ENCODE results near the gene ALDH1B1.
"Not testable (repeated sequence)": the region's sequence is repeated elsewhere in the genome, so short reads cannot be mapped to it uniquely, and the experiment has no call there.

The ALDH1B1 gene

DNA sequence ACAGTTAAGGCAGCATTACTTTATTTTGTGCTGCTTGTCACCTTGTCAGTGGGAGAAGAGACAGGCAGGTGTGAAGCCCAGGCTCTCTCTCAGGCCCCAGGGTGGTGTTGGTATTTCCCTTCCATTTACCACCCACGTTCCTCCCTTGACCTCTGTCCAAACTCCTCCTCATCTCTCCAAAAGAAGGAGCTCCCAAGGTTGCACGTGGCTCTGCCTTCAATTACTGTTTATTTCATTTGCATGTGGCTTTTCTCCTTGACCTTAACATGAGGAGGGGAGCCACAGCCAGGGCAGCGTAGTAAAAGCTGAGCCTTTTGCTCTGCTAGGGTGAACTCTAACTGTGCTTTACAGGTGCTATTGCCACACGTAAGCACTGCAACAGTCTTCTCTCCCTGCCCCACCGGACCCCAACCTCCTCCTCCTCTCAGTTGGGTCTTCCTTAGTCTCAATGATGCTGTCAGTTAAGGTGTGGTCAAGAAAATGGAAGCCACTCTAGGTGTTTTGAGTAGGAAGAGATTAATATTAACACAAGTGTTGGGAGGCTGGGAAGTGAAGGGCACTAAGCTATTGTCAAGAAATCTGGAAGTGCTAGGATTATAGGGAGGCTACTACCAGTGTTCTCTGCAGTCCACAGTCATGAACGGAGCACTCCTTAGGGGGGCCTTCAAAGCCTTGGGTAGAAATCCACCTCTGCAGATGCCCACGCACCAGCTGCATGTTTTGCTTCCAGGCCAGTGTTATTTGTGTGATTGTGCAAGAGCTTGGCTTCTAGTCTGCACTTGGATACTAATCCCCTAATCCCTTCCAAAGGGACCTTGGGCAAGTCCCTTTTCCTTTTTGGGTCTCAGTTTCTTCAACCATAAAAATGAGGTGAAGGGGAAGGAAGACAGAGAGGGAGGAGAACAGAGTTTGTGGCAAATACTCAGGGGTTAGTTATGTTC, 3.9 kb upstream of the ALDH1B1 start:
- DNase-seq: peak in 1 of 2 experiments; percentile 26

DNA sequence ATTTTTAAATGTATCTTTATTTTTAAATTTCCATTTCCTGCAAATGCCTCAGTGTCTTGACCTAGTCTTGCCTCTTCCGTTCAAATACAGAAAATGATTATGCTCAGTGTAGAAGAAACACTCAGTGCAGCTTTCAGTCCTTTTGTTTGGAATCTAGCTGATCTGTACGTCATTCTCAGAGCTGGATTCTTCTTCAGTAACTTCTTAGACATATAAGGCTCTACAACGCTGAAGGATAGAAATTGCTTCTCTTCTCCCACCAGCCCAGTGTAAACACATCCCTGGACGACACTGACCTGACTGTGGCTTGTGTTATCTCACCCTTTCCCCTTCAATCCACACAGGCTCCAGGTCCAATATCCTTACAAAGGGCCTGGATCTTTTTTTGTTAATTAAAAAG, 3.2 kb upstream of the ALDH1B1 start:
- no peak for DNase-seq

DNA sequence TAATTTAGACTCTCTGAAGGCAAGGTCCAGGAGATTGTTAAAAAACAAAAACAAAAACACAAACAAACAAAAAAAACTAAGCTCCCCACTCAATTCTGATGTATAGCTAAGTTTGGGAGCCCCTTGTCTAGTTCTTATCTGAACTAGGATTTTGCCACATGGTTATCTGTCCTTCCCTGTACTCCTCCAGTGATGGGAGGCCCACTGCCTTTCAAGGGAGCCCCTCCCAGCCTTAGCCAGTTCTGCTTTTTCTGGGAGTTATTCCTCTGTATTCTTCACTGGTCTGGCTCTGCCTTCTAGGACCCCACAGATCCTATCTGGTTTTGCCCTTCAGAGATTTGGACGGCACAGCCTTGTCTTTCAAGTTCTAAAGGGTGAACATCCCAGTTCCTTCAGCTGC, 2.1 kb upstream of the ALDH1B1 start:
- DNase-seq: no peak

DNA sequence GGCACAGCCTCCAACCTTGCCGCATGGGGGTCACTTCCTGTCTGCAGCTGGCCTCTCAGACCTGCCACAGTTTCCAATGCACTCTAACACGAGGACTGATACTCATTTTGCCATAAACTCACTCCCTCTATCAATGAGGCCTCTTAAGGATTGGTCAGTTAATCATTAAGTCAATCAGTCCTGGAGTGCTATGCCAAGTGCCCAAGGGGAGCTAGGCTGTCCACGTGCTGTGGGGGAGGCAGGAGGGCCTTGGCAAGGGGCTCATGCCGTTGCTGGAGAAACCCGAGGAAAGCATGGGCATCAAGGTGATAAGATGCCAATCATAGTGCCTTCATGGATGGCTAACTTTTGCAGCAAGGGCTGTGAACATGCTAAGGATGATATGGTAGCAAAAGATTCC, 1.7 kb upstream of the ALDH1B1 start:
- DNase-seq: no peak

DNA sequence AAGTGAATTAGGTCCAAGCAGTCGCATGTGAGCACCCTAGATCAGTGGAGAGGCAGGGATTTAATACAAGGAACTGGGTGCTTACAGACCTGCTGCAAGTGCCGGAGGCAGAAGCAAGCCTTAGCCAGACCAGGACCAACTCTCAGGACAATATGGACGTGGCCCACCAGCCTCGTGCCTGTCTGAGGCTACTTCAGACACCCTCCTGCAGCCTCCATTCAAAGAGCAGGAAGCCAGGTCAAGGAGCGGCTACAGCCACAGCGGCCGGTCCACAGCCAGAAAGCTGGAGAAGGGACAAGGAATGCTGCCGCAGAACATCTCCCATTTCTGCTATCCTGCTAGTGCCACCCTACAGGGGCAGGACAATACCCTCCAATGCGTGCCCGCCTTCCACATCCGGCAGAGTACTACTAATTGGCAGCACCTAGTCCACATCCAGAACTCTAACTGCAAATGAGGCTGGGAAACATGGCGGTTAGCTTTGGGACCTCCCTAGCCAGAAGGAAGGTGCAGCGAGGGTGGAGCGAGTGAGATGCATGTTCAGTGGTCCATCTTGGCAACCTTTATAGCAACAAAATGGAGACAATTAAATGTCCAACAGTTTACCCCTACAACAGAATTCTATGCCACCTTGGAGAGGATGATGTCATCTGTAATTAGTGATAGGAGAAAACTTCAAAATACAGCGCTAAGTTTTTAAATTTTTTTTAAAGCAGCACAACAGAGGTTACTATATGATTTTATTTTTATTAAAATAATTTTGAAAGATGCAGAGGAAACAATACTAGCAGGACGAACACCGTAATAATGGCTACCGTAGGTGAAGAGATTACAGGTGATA, 1.0 kb upstream of the ALDH1B1 start:
- DNase-seq: no peak

DNA sequence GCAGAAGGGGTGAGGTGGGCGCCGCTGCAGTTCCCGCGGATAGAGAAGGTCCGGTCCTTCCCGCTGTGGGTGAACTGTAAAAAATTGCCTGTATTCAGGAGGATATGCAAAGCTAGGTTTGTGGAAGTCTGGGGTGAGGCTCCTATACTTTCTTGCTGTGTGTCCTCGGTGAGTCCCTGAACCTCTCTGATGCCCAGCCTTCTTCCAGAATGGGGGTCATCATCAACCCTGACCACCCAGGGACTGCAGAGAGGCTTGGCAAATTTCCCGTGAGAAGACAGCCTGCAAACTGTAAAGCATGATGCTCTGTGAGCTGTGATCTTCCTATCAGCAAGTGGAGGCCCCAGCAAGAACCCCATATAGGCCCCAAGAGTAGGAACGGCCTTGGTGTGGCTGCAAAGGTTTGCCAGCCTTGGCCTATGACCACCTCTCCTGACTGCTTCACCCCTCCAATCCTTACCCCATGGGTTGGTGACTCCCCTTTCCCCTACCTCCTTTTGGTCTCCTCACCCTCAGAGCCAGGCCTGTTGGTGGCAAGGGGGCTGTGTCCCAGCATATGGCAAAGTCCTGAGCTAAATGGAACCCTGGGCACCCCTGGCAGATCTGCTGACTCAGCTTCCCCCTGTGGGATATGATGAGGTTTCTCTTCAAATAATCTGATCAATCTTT, 760 bp downstream of the ALDH1B1 start:
- DNase-seq: peak in 1 of 2 experiments; percentile 64

DNA sequence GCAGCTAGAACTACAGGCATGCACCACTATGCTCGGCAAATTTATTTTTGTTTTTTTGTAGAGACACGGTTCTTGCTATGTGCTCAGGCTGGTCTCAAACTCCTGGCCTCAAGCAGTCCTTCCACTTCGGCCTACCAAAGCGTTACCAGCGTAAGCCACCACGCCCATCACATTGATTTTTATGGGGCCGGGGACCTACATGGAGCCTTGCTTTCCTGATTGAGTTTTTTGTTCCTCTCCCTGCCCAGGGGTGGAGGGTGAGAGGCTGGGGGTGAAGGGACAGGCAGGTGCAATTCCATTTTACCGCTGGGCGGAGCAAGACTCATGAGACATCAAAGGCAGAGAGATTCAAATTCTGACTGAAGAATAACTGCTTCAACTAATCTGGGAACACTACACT, 1.9 kb downstream of the ALDH1B1 start:
- DNase-seq: peak in 1 of 2 experiments; percentile 35

DNA sequence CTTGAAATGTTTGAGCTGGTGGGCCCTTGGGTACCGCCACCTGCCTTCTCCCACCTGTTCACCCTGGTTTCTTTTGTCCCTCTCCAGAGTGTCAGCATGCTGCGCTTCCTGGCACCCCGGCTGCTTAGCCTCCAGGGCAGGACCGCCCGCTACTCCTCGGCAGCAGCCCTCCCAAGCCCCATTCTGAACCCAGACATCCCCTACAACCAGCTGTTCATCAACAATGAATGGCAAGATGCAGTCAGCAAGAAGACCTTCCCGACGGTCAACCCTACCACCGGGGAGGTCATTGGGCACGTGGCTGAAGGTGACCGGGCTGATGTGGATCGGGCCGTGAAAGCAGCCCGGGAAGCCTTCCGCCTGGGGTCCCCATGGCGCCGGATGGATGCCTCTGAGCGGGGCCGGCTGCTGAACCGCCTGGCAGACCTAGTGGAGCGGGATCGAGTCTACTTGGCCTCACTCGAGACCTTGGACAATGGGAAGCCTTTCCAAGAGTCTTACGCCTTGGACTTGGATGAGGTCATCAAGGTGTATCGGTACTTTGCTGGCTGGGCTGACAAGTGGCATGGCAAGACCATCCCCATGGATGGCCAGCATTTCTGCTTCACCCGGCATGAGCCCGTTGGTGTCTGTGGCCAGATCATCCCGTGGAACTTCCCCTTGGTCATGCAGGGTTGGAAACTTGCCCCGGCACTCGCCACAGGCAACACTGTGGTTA, 3.3 kb downstream of the ALDH1B1 start:
- no peak for DNase-seq

DNA sequence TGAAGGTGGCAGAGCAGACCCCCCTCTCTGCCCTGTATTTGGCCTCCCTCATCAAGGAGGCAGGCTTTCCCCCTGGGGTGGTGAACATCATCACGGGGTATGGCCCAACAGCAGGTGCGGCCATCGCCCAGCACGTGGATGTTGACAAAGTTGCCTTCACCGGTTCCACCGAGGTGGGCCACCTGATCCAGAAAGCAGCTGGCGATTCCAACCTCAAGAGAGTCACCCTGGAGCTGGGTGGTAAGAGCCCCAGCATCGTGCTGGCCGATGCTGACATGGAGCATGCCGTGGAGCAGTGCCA, 3.8 kb downstream of the ALDH1B1 start:
- no peak for DNase-seq

DNA sequence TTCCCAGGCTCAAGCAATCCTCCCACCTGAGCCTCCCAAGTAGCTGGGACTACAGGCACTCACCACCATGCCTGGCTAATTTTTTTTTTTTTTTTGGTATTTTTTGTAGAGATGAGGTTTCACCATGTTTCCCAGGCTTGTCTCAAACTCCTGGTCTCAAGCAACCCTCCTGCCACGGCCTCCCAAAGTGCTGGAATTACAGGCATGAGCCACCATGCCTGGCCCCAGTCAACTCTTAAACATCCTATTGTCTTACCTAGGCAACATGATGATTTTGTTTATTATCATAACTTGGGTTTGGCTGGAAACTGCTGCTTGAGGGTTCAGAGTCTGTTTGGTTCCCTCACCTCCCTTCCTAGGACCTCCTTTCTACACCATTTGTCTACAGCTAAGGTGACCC, 6.7 kb downstream of the ALDH1B1 start:
- DNase-seq: not testable (repeated sequence)

DNA sequence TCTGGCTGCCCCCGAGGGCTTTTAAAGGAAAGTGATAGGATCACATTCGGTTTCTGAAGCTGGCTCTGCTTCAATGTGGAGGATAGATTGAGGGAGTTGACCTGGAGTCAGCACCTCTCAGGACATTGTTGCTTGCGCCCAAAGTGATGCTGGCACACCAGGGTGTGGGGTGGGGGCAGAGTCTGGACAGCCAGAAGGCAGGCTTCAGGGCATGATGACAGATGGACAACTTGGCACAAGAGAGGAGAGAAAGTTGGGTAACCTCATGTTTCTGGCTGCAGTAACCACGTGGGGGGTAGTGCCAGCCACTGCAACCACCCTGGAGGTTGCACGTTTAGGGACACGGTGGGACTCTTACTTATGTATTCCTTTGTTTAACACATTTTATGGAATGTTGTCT, 9.5 kb downstream of the ALDH1B1 start:
- DNase-seq: no peak

DNA sequence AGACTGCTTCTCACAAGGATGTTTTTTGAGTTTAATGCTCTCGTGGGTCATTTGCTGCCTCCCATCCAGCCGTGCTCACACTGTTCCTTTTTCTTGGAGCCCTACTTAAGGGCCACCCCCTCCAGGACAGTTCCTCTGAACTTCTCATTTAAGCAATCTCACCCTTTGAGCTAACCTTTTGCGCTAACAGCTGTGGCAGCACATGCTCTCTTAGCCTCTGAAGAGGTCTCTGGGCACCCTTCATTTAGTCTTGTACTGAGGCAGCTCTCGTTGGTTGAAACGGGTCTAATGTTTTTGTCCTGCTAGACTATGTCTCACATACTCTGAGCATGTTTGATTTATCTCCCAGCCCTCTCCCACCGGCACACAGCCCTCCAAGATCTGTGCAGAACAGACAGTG, 11.8 kb downstream of the ALDH1B1 start:
- no peak for DNase-seq

DNA sequence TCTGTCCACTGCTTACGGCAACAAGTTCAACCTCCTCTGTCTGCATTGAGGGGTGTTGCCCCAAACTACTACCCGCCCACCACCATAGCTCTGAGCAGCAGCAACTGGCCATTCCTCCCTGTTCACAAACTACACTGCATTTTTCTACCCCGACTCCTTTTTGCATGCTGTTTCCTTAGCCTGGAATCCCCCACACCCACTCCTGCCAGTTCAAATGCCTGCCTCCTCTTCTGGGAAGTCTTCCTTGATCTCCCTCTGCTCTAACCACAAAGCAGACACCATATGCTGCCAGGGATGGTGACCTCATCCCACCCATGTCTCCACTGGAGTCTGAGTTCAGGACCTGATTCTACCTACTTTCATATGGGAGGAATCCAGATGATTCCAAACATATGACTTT, 13.3 kb downstream of the ALDH1B1 start:
- no peak for DNase-seq

DNA sequence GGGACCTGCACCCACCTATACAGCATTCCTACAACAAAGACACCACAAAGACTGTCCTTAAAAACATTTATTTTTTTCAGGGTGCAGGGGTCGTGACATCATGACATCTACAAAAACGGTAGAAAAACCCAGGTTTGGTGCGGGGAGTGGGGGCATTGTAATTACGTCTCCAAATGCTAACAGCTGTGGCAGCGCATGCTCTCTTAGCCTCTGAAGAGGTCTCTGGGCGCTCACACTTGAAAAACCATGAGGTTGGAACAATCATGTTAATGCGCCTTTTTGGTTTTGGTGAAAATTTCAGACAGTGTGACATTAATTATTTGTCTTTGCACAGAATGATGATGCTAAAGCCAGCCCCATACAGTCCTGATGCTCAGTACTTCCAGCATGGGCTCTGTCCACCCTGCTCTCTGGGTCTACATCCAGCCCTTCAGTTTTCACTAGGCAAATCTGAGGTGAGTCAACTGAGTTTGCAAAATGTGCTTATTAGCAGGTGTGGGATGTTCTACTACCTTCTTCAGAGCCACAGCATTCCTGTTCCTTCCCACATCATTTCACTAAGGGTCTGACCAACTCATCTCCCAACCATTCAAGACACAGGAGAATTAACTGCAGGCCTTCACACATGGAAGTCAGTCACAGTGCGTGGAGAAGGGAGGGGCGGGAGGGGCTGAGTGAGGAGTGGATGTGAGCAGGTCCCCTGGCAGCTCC, 14.1 kb downstream of the ALDH1B1 start:
- DNase-seq: no peak

DNA sequence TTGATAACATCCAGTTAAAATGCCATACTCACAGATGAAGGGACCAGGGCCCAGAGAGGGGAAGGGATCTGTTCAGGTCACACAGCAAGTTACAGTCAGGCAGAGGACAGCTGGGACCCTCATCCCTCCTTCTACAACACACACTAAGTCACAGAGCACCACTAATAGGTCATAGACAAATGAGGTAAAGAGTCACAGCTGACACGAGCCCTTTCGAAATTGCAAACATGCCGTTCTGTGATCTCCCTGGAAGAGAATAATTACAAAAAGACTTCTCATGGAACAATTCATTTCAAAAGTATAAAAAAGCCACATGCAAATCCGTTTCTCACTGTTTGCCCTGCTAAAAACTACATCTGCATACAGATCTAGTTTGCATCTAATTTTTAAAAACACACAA, 16.2 kb downstream of the ALDH1B1 start:
- peak; percentile 19 to 49 for DNase-seq

DNA sequence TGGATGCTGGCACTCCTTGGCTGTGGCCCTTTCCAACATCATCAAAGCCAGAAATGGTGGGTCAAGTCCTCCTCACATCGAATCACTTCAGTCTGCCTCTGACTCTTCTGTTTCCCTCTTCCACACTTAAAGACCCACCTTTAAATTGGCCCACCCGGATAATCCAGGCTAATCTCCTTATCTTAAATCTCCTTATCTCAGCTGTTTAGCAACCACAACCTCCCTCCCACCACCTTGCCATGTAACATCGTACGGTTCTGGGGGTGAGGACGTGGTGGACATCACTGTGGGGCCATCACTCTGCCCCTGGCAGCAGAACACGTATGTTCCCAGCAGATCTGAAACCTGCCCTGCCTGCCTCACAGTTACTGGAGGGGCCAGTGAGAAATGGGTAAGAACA, 20.2 kb downstream of the ALDH1B1 start:
- DNase-seq: no peak

DNA sequence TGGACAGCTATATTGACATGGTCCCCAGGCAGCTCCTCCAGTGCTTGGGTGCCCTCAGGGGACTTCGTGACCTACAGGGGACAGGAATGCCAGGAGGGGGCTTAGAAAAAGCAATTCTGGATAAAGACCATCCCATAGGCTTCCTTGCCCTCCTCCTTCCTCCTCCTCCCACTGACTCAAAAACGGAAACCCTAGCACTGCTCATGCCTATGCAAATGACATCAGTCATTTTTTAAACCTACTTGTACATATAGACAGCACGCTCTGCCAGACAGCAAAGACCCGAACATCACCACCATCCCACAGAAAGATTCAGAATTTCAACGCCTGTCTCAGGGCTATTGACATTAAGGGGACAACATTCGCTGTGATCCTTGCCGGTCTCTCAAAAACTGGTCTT, 20.8 kb downstream of the ALDH1B1 start:
- DNase-seq: peak; percentile 29 to 69

DNA sequence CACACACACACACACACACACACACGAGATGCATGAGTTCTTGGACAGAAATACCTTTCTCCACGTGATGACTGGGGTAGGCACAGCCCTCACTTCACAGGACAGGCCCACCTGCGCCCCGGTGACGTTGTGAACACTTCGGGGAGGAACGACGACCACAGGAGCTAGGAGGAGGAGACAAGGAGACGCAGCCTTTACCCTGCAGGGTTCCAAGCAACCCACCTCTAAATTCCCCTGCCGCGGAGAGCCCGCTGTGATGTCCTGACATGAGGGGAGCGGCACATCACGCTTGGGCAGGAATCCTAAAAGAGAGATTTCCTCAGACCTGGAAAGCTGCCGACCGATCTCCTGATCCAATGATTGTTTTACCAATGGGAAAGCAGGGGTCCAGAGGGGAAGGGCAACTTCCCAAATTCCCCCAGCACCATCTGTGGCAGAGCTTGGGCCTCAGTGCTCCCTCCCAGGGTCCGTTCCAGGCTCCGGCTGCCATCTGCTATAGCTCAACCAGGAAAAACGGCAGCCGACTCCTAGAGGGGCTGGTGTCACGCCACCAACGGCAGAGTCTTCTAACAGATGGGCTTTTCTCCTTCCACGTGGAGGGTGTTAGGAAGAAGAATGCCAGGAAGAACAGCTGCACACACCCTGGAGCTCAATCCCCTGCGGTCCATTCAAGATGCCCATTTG, 21.7 kb downstream of the ALDH1B1 start:
- DNase-seq: peak in 1 of 2 experiments; percentile 65

DNA sequence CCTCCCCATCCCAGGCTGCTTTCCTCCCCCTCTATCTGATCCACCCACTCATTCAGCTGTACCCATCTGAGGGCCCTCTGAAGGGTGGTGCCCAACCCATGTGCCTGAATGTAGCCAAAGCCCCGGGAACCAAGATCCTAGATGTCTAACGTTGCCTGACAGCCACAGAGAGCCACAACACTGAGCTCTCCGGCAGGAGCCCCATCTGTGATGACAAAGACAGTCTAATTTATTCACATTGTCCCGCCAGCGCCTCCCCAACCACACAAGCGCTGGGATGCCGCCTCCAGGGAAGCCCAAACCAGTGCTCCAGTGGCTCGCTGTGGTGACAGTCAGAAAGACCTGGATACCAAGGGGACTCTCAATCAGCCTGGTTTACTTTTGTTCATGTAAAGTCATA, 23.4 kb downstream of the ALDH1B1 start:
- DNase-seq: no peak

DNA sequence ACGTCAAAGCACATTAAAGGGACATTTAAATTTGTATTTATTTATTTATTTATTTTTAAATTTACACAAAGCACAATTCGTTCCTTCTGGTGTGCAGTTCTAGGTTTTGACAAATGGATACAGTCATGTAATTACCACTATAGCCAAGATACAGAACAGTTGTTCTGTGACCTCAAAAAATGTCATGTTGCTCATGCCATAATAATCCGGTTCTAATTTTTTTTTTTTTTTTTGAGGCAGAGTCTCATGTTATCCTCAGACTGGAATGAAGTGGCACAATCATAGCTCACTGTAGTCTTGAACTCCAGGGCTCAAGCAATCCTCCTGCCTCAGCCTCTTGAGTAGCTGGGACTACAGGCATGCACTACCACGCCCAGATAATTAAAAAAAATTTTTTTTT, 24.0 kb downstream of the ALDH1B1 start:
- no peak for DNase-seq

All from NCI-H526 (cell line).